BE2C (cell line): ENCODE measurements around the gene ADIPOQ.

Experiments used
- DNase-seq: peaks from one replicate; pipeline ENCODE4 v3.0.0-alpha.2; 2020
- H3K27me3 ChIP-seq: fragments of 250-450 bp; sonication (Bioruptor Pico); 2 replicates; pipeline ENCODE4 v1.5.1; 2020; ENCODE audit warnings: mild to moderate bottlenecking
- H3K36me3 ChIP-seq: fragments of 250-450 bp; sonication (Bioruptor Pico); 2 replicates; pipeline ENCODE4 v1.5.1; 2020; ENCODE audit warnings: mild to moderate bottlenecking
- H3K4me1 ChIP-seq: fragments of 250-450 bp; sonication (Bioruptor Pico); 2 replicates; pipeline ENCODE4 v1.5.1; 2020
- H3K4me3 ChIP-seq: 2 replicates; pipeline ENCODE4 v1.5.1; 2011; ENCODE audit warnings: low read depth, low read length
- H3K9me3 ChIP-seq: fragments of 250-450 bp; sonication (Bioruptor Pico); 2 replicates; pipeline ENCODE4 v1.5.1; 2020
- CTCF ChIP-seq: IDR thresholded peaks from 2 replicates; pipeline ENCODE4 v1.5.1; 2012; ENCODE audit warnings: mild to moderate bottlenecking, low read depth, low read length

The ADIPOQ gene

GRCh38 chr3:186839874-186840641, 2.5 kb upstream of the ADIPOQ start:
- Histone ChIP-seq H3K4me3 (no peak overlapping the region), H3K36me3 (no peaks in the 10 kb centered on the region), H3K27me3 (peaks cover 5% of the 10 kb centered on the region), H3K9me3 (no peaks in the 10 kb centered on the region), H3K4me1 (no peaks in the 10 kb centered on the region)
- TF ChIP-seq CTCF: no peak
- no peak for DNase-seq

GRCh38 chr3:186841620-186842019, 890 bp upstream of the ADIPOQ start:
- H3K4me3 ChIP-seq: no peak overlapping the region
- TF ChIP-seq CTCF: no peak
- H3K4me1 ChIP-seq: no peaks in the 10 kb centered on the region

DNA sequence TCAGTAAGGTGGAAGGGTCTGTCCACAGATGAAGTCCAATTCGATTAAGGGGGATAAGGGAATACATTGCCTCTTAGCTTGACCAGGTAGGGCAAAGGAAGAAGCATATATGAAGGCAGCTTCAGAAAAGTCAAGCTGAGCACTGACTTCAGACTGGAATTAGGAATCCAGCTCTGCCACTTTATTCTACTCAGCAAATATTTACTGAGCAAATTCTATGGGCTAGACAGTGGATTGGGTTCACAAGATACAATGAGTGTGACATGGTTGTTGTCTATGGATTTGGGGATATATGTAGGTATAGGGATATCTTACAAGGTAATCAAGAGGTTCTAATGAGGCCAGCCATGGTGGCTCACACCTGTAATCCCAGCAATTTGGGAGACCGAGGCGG, 526 bp downstream of the ADIPOQ start:
- Histone ChIP-seq H3K36me3 (no peaks in the 10 kb centered on the region), H3K4me3 (no peak overlapping the region), H3K27me3 (peaks cover 29% of the 10 kb centered on the region), H3K4me1 (no peaks in the 10 kb centered on the region), H3K9me3 (no peaks in the 10 kb centered on the region)
- no peak for DNase-seq
- TF ChIP-seq CTCF: no peak

More at GRCh38 chr3:186841620-186842019, 890 bp upstream of the ADIPOQ start:
- H3K27me3 ChIP-seq: peaks cover 17% of the 10 kb centered on the region
- DNase-seq: no peak
- no peaks in the 10 kb centered on the region for H3K9me3 ChIP-seq
- no peaks in the 10 kb centered on the region for H3K36me3 ChIP-seq

GRCh38 chr3:186844908-186845307, 2.4 kb downstream of the ADIPOQ start:
- no peak for DNase-seq
- no peak overlapping the region for H3K4me3 ChIP-seq
- no peaks in the 10 kb centered on the region for H3K36me3 ChIP-seq
- no peaks in the 10 kb centered on the region for H3K9me3 ChIP-seq
- TF ChIP-seq CTCF: no peak
- H3K27me3 ChIP-seq: peaks cover 42% of the 10 kb centered on the region
- no peaks in the 10 kb centered on the region for H3K4me1 ChIP-seq

DNA sequence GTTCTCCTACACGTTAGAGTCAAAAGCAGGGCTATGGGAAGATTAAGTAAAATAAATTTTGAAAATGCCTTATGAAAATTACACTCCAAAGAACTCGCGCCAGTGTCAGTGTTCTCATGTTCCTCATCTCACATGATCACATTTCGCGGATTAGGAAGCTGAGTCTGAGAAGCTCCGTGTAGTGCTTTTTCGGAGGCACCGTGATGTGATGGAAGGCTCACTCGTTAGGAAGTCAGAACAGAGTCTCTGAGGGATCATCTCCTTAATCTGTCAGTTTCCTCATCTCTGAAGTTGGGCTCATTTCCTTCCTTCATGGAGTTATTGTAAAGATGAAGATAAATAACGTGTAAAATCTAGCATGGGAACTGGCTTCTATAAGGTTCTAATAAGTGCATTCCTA, 3.2 kb downstream of the ADIPOQ start:
- Histone ChIP-seq H3K27me3 (peaks cover 42% of the 10 kb centered on the region), H3K9me3 (no peaks in the 10 kb centered on the region), H3K4me1 (no peaks in the 10 kb centered on the region), H3K4me3 (no peak overlapping the region), H3K36me3 (no peaks in the 10 kb centered on the region)
- no peak for DNase-seq
- no peak for TF ChIP-seq CTCF

DNA sequence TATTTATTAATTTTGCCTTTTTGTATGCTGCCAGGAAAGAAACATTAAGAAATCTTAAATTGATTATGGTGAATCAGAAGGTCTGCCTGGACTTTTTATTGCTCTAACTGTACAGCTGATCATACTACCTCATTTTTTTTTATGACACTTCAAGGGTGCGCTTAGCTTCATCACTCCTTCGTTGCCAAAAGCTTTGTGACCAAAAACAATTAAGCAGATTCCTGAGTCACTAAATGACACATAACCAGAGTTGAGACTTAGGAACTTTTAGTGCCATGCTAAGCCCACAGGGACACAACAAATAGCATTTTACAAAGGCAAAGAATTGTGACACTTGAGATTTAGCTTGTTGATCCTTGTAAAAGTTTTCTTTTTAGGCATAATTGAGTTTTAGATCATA, 4.9 kb downstream of the ADIPOQ start:
- H3K4me1 ChIP-seq: no peaks in the 10 kb centered on the region
- no peak overlapping the region for H3K4me3 ChIP-seq

More for the DNA sequence above, 4.9 kb downstream of the ADIPOQ start:
- peaks cover 42% of the 10 kb centered on the region for H3K27me3 ChIP-seq
- no peaks in the 10 kb centered on the region for H3K9me3 ChIP-seq
- no peak for DNase-seq
- no peak for TF ChIP-seq CTCF
- H3K36me3 ChIP-seq: no peaks in the 10 kb centered on the region
